HFF-Myc (cell line): Measurements from ENCODE around the gene PPP1R1C.
"Not testable (repeated sequence)": the region's sequence is repeated elsewhere in the genome, so short reads cannot be mapped to it uniquely, and the experiment has no call there.

Experiments
- DNase-seq: peaks from one replicate; pipeline ENCODE4 v3.0.0-alpha.2; 2011; ENCODE audit warnings: low read depth; ENCODE audit errors: extremely low read depth
- H3K4me3 ChIP-seq: replicated peaks from 2 replicates; pipeline ENCODE4 v1.5.1; 2011; ENCODE audit warnings: low read depth, mild to moderate bottlenecking, control low read depth, low read length
- CTCF ChIP-seq: IDR thresholded peaks from 2 replicates; pipeline ENCODE4 v1.5.1; 2012; ENCODE audit warnings: mild to moderate bottlenecking, low read depth, low read length, control low read depth; ENCODE audit errors: missing control alignments

Gene PPP1R1C

GRCh38 chr2:181955010-181955409 lies 30.6 kb upstream of the PPP1R1C start:
- no peak for TF ChIP-seq CTCF
- no peak overlapping the region for H3K4me3 ChIP-seq
- DNase-seq: peak; percentile 81

DNA sequence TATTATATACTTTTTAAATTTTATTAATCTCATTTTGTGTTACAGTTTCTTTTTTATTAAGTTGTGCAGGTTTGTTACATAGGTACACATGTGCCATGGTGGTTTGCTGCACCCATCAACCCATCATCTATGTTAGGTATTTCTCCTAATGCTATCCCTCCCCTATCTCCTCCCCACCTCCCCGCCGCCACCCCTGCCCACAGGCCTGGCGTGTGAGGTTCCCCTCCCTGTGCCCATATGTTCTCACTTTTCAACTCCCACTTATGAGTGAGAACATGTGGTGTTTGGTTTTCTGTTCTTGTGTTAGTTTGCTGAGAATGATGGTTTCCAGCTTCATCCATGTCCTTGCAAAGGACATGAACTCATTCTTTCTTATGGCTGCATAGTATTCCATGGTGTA lies 29.8 kb upstream of the PPP1R1C start:
- not testable (repeated sequence) for DNase-seq, H3K4me3 ChIP-seq

DNA sequence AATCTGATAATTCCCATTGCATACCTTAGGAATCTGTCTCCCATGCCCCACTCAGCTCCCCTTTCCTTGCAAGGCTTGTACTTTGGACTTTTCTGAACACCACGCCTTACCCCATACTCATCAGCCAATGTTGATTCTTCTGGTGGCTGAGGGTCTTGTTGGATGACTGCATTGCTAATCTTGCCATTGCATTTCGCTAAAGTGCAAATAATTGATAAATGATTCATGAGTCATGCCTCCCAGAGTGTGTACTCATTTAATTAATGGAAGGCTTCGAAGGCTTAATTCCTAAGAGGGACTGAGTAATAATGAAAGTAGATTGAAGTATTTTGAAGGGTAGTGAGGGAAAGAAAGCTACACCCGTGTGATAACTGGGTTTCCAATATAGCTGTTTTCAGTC lies 28.0 kb upstream of the PPP1R1C start:
- no peak for TF ChIP-seq CTCF
- no peak for DNase-seq
- H3K4me3 ChIP-seq: no peak overlapping the region

GRCh38 chr2:181958726-181959125 lies 26.9 kb upstream of the PPP1R1C start:
- TF ChIP-seq CTCF: no peak
- no peak overlapping the region for H3K4me3 ChIP-seq
- DNase-seq: peak; percentile 24

DNA sequence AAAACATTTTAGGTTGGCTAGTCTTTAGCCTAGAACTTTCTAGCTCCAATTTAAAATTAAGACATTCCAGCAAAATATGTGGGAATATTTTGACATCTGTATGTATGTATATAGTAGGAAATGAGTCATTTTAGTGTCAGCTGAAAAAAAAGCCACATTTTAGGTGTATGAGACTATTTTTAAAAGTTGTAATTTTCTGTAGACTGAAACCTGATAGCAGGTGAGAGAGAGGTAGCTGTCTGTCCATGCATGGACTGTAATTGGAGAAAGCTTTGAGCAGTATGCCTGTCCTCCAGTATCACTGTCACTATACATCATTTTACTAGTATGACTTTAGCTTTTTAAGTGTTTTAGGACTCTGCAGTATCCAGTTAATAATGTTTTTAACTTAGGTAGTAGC lies 26.1 kb upstream of the PPP1R1C start:
- TF ChIP-seq CTCF: no peak
- H3K4me3 ChIP-seq: no peak overlapping the region
- no peak for DNase-seq

DNA sequence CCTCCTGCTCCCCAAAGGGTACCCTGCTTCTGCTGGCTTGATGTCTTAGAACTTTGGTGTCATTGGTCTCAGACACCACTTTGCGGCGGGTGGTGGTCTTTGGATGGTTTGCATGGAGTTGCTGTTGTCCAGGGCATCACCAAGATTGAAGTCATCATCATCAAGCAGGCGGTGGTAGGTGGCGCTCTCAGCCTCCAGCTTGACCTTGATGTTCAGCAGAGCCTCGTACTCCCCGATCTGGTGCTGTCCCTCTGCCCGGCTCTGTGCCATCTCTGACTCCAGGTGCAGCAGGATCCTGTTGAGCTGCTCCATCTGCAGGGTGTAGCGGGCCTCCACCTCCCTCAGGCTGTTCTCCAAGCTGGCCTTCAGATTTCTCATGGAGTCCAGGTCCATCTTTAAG lies 24.5 kb upstream of the PPP1R1C start:
- H3K4me3 ChIP-seq, DNase-seq: not testable (repeated sequence)

DNA sequence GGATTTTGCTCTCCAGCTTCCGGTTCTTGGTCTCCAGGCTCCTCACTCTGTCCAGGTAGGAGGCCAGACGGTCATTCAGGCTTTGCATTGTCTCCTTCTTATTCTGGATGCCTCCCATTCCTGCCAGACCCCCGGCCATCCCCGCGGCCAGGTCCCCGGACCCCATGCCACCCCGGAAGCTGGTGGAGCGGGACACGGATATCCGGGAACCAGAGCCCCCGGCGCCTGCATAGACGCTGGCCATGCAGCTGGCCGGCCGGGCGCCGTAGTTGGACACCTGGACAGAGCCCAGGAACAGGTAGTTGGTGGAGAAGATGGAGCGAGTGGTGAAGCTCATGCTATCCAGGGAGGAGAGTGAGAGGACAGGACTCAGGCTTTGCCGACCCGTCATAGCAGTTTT lies 23.5 kb upstream of the PPP1R1C start:
- no peak overlapping the region for H3K4me3 ChIP-seq
- no peak for DNase-seq
- no peak for TF ChIP-seq CTCF

- TF ChIP-seq CTCF: no peak
- no peak for DNase-seq
- H3K4me3 ChIP-seq: no peak overlapping the region
Measured at GRCh38 chr2:181970160-181970794, 15.4 kb upstream of the PPP1R1C start.
